ENCODE measurements around the gene CTDSP1. TPM values are rescaled to one million over a fixed set of nuclear protein-coding genes. Genes with fewer than 3 reads are reported as not detected.
A peak's percentile ranks its signal among the peaks of the same experiment; 100 is the strongest.

CTDSP1 gene, protein sequence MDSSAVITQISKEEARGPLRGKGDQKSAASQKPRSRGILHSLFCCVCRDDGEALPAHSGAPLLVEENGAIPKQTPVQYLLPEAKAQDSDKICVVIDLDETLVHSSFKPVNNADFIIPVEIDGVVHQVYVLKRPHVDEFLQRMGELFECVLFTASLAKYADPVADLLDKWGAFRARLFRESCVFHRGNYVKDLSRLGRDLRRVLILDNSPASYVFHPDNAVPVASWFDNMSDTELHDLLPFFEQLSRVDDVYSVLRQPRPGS
- polyA plus RNA-seq (2013) = 37.9 and 39.2 TPM in 2 replicates

DNA sequence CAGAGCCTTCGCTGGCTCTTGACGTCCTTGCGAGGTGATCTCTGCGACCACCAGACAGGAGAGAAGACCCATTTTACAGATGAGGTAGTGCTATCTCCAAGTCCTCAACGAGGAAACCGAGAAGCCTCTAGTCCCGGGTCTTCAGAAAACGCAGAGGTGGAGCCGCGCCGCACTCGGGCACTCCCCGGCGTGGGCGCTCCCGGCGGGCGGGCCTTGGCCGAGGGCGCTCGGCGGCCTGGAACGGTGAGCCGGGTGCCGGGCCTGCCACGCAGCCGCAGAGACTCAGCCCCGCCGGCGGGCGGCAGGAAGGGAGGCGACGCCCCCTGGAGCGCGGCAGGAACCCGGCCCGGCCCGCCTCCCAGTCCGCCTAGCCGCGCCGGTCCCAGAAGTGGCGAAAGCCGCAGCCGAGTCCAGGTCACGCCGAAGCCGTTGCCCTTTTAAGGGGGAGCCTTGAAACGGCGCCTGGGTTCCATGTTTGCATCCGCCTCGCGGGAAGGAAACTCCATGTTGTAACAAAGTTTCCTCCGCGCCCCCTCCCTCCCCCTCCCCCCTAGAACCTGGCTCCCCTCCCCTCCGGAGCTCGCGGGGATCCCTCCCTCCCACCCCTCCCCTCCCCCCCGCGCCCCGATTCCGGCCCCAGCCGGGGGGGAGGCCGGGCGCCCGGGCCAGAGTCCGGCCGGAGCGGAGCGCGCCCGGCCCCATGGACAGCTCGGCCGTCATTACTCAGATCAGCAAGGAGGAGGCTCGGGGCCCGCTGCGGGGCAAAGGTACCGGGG is at the start of gene CTDSP1:
CTDSP1 (plus strand) TSS at position 478 of the 776 bp plus-strand sequence; CDS start at position 701, 223 bp downstream.
- H3K23ac ChIP-seq (ENCODE audit: low read length) = no peak within 1 kb of the TSS
- peak within 1 kb of the TSS; percentile 89 for H2BK12ac ChIP-seq (ENCODE audit: low read length)
- peak within 1 kb of the TSS; percentile 98 for H3K14ac ChIP-seq (ENCODE audit: low read length)
- H3K36me3 ChIP-seq (ENCODE audit: control insufficient read depth in 1 of 2, insufficient read depth in 2 of 2, low read length in 2 of 2) = peaks cover 30 to 32% of the 10 kb centered on the region in 2 experiments
- H2BK5ac ChIP-seq (ENCODE audit: low read depth, low read length, poor library complexity) = peak within 1 kb of the TSS; percentile 89
- peaks cover 21% of the 10 kb centered on the region for H3K79me2 ChIP-seq (ENCODE audit: control insufficient read depth, insufficient read depth, low read length, poor library complexity)
- H3K79me1 ChIP-seq (ENCODE audit: low read length) = peaks cover 37% of the 10 kb centered on the region
- peak within 1 kb of the TSS; percentile 99 for H4K91ac ChIP-seq (ENCODE audit: low read depth, low read length)
- WGBS (ENCODE audit: extremely low coverage, insufficient coverage, insufficient read length) = no CpG with 5 or more reads among the region's 78 CpGs
- no peaks in the 10 kb centered on the region for H3K9me3 ChIP-seq (ENCODE audit: insufficient read depth, low read depth, low read length)
- peak within 1 kb of the TSS; percentile 97 for H3K18ac ChIP-seq (ENCODE audit: low read length)
- H3K4me3 ChIP-seq (ENCODE audit: low read depth, low read length) = peak within 1 kb of the TSS; percentile 73
- H3K4me1 ChIP-seq (ENCODE audit: control insufficient read depth in 1 of 2, insufficient read depth in 2 of 2, low read length in 2 of 2) = peaks cover 18 to 26% of the 10 kb centered on the region in 2 experiments
- peak within 1 kb of the TSS; percentile 96 for H2AK5ac ChIP-seq (ENCODE audit: low read length)
- peak; percentile 89 to 90 for DNase-seq
- peak within 1 kb of the TSS; percentile 87 for H3K4me2 ChIP-seq (ENCODE audit: low read length)
- peak within 1 kb of the TSS; percentile 63 for H3K4ac ChIP-seq (ENCODE audit: low read depth, low read length)
- H2AFZ ChIP-seq (ENCODE audit: insufficient read depth, low read length, poor library complexity) = peak within 1 kb of the TSS; percentile 91
- peak within 1 kb of the TSS; percentile 80 for H3K9ac ChIP-seq (ENCODE audit: low read length)
- H4K8ac ChIP-seq (ENCODE audit: low read depth, low read length) = peak within 1 kb of the TSS; percentile 96
- H3K27me3 ChIP-seq (ENCODE audit: insufficient read depth, low read length) = no peaks in the 10 kb centered on the region
- peak within 1 kb of the TSS; percentile 95 for H4K12ac ChIP-seq (ENCODE audit: low read depth, low read length)
- H3K27ac ChIP-seq (ENCODE audit: low read depth, low read length) = peak within 1 kb of the TSS; percentile 86
- peak within 1 kb of the TSS; percentile 98 for H2BK120ac ChIP-seq (ENCODE audit: insufficient read depth, low read length, poor library complexity)

DNA sequence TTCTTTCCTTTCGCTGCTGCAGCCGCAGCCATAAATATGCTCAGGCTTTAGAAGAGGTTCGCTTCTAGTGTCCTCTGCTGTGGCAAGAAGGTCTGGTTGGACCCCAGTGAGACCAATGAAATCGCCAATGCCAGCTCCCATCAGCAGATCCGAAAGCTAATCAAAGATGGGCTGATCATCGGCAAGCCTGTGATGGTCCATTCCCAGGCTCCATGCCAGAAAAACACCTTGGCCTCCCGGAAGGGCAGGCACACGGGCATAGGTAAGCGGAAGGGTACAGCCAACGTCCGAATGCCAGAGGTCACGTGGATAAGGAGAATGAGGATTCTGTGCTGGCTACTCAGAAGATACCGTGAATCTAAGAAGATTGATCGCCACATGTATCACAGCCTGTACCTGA is 45.6 kb upstream of the CTDSP1 start:
- no peak overlapping the region for H4K12ac ChIP-seq (ENCODE audit: low read depth, low read length)
- H3K9ac ChIP-seq (ENCODE audit: low read length) = no peak overlapping the region
- peaks cover 15 to 19% of the 10 kb centered on the region in 2 experiments for H3K4me1 ChIP-seq (ENCODE audit: control insufficient read depth in 1 of 2, insufficient read depth in 2 of 2, low read length in 2 of 2)
- H2BK12ac ChIP-seq (ENCODE audit: low read length) = no peak overlapping the region
- no peak overlapping the region for H3K18ac ChIP-seq (ENCODE audit: low read length)
- no peak overlapping the region for H3K4ac ChIP-seq (ENCODE audit: low read depth, low read length)
- H3K14ac ChIP-seq (ENCODE audit: low read length) = no peak overlapping the region
- H3K23ac ChIP-seq (ENCODE audit: low read length) = no peak overlapping the region
- no peak overlapping the region for H3K27ac ChIP-seq (ENCODE audit: low read depth, low read length)
- H2BK5ac ChIP-seq (ENCODE audit: low read depth, low read length, poor library complexity) = no peak overlapping the region
- H2AK5ac ChIP-seq (ENCODE audit: low read length) = no peak overlapping the region
- WGBS (ENCODE audit: extremely low coverage, insufficient coverage, insufficient read length) = no CpG with 5 or more reads among the region's 14 CpGs
- no peak overlapping the region for H4K91ac ChIP-seq (ENCODE audit: low read depth, low read length)
- no peak for DNase-seq
- no peak overlapping the region for H3K4me3 ChIP-seq (ENCODE audit: low read depth, low read length)
- no peak overlapping the region for H4K8ac ChIP-seq (ENCODE audit: low read depth, low read length)
- H3K27me3 ChIP-seq (ENCODE audit: insufficient read depth, low read length) = no peaks in the 10 kb centered on the region
- peaks cover 14% of the 10 kb centered on the region for H3K79me1 ChIP-seq (ENCODE audit: low read length)
- H3K79me2 ChIP-seq (ENCODE audit: control insufficient read depth, insufficient read depth, low read length, poor library complexity) = no peaks in the 10 kb centered on the region
- H3K36me3 ChIP-seq (ENCODE audit: control insufficient read depth in 1 of 2, insufficient read depth in 2 of 2, low read length in 2 of 2) = no peaks in the 10 kb centered on the region
- peaks cover 7% of the 10 kb centered on the region for H3K9me3 ChIP-seq (ENCODE audit: insufficient read depth, low read depth, low read length)
- H3K4me2 ChIP-seq (ENCODE audit: low read length) = no peak overlapping the region
- H2BK120ac ChIP-seq (ENCODE audit: insufficient read depth, low read length, poor library complexity) = no peak overlapping the region
- H2AFZ ChIP-seq (ENCODE audit: insufficient read depth, low read length, poor library complexity) = no peak overlapping the region

DNA sequence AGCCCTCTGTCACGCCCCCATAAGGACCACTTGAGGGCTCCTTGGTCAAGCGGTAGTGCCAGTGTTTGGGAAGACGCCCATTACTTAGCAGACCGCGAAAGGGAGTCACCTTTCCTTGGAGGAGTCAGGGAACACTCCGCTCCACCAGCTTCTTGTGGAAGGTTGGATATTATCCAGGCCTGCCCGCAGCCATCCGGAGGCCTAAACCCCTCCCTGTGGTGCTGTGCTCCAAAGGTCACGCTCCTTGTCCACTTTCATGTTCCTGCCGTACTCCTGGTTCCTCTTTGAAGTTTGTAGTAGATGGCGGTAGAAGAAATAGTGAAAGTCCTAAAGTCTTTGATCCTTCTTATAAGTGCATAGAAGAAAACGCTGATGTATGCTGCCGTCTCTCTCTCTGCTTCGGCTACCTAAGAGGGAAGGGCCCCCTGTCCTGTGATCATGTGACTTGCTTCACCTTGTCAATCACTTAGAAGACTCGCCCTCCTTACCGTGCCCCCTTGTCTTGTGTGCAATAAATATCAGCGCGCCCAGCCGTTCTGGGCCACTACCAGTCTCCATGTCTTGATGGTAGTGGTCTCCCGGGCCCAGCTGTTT is 44.7 kb upstream of the CTDSP1 start:
- no CpG with 5 or more reads among the region's 20 CpGs for WGBS (ENCODE audit: extremely low coverage, insufficient coverage, insufficient read length)
- no peaks in the 10 kb centered on the region for H3K36me3 ChIP-seq (ENCODE audit: control insufficient read depth in 1 of 2, insufficient read depth in 2 of 2, low read length in 2 of 2)
- no peak overlapping the region for H2BK5ac ChIP-seq (ENCODE audit: low read depth, low read length, poor library complexity)
- H3K79me1 ChIP-seq (ENCODE audit: low read length) = peaks cover 14% of the 10 kb centered on the region
- no peak overlapping the region for H2AK5ac ChIP-seq (ENCODE audit: low read length)
- H3K4me3 ChIP-seq (ENCODE audit: low read depth, low read length) = no peak overlapping the region
- no peak overlapping the region for H3K4me2 ChIP-seq (ENCODE audit: low read length)
- H4K8ac ChIP-seq (ENCODE audit: low read depth, low read length) = no peak overlapping the region
- peaks cover 7% of the 10 kb centered on the region for H3K9me3 ChIP-seq (ENCODE audit: insufficient read depth, low read depth, low read length)
- no peak overlapping the region for H2BK12ac ChIP-seq (ENCODE audit: low read length)
- no peak overlapping the region for H3K9ac ChIP-seq (ENCODE audit: low read length)
- no peak overlapping the region for H3K23ac ChIP-seq (ENCODE audit: low read length)
- no peak overlapping the region for H3K18ac ChIP-seq (ENCODE audit: low read length)
- no peak overlapping the region for H3K27ac ChIP-seq (ENCODE audit: low read depth, low read length)
- peak in 1 of 2 donors; percentile 48 for DNase-seq
- no peak overlapping the region for H2BK120ac ChIP-seq (ENCODE audit: insufficient read depth, low read length, poor library complexity)
- H3K14ac ChIP-seq (ENCODE audit: low read length) = no peak overlapping the region
- H4K12ac ChIP-seq (ENCODE audit: low read depth, low read length) = no peak overlapping the region
- peaks cover 15 to 22% of the 10 kb centered on the region in 2 experiments for H3K4me1 ChIP-seq (ENCODE audit: control insufficient read depth in 1 of 2, insufficient read depth in 2 of 2, low read length in 2 of 2)
- no peak overlapping the region for H3K4ac ChIP-seq (ENCODE audit: low read depth, low read length)
- H3K27me3 ChIP-seq (ENCODE audit: insufficient read depth, low read length) = no peaks in the 10 kb centered on the region
- H2AFZ ChIP-seq (ENCODE audit: insufficient read depth, low read length, poor library complexity) = no peak overlapping the region
- no peaks in the 10 kb centered on the region for H3K79me2 ChIP-seq (ENCODE audit: control insufficient read depth, insufficient read depth, low read length, poor library complexity)
- no peak overlapping the region for H4K91ac ChIP-seq (ENCODE audit: low read depth, low read length)

Measured in trophoblast cell (in vitro differentiated cells and primary cell).